8988T (cell line): ENCODE data around the gene LCT.

Source experiments
- DNase-seq: peaks from one replicate; pipeline ENCODE4 v3.0.0; 2011

LCT gene

DNA sequence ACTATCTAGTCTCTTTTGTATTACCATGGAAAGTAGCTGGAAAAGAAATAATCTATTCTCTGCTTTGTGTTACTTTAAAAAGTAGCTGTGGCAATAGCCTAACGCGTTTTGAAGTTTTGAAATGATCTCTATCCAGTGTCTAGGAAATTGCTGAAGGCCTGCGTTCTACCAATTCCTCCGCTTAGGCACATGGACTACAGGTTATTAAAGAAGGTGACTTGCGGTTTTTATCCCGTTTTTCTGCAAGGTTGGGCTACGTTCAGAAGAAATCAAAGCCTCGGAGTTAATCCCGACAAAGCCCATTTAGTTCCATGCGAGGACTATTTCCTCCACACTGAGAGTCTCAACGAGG, 96.0 kb downstream of the LCT start:
- DNase-seq = no peak

- no peak for DNase-seq
Measured at GRCh38 chr2:135740206-135740605, 96.8 kb downstream of the LCT start.
